ENCODE measurements around the gene SLC25A21.
"Not testable (repeated sequence)": the region's sequence is repeated elsewhere in the genome, so short reads cannot be mapped to it uniquely, and the experiment has no call there.

The SLC25A21 gene

GRCh38 chr14:37187294-37187693 is 14.9 kb upstream of the SLC25A21 start:
- H3K4me3 ChIP-seq (ENCODE audit: low read depth, low read length): no peak overlapping the region
- DNase-seq (ENCODE audit: low read depth, low spot score): no peak
- no peak for TF ChIP-seq CTCF (IDR thresholded peaks at IDR 0.05; ENCODE audit: insufficient read depth, low read length, missing control alignments)
- ChIA-PET POLR2A (no interaction called here), CTCF (no interaction called here)

GRCh38 chr14:37186865-37187264 is 14.5 kb upstream of the SLC25A21 start:
- CTCF ChIA-PET: no interaction called here

GRCh38 chr14:37185670-37186069 is 13.3 kb upstream of the SLC25A21 start:
- ChIA-PET CTCF (no interaction called here), POLR2A (no interaction called here)
- TF ChIP-seq CTCF (IDR thresholded peaks at IDR 0.05; ENCODE audit: insufficient read depth, low read length, missing control alignments): no peak
- no peak overlapping the region for H3K4me3 ChIP-seq (ENCODE audit: low read depth, low read length)
- DNase-seq (ENCODE audit: low read depth, low spot score): no peak

More at GRCh38 chr14:37186865-37187264, 14.5 kb upstream of the SLC25A21 start:
- POLR2A ChIA-PET: no interaction called here
- DNase-seq (ENCODE audit: low read depth, low spot score): no peak
- TF ChIP-seq CTCF (IDR thresholded peaks at IDR 0.05; ENCODE audit: insufficient read depth, low read length, missing control alignments): no peak
- no peak overlapping the region for H3K4me3 ChIP-seq (ENCODE audit: low read depth, low read length)

- POLR2A ChIA-PET; H3K4me3 ChIP-seq (ENCODE audit: low read depth, low read length); DNase-seq (ENCODE audit: low read depth, low spot score): not testable (repeated sequence)
- CTCF ChIA-PET: interaction anchor here (1.2 kb wide), 1 partner anchor 11 kb away, joined by 3 read pairs; no protein-coding TSS in a partner anchor
These were observed 12.1 kb upstream of the SLC25A21 start for GRCh38 chr14:37184520-37184919.

- no peak overlapping the region for H3K4me3 ChIP-seq (ENCODE audit: low read depth, low read length)
- ChIA-PET CTCF (interaction anchor here (0.7 kb wide), 1 partner anchor 23 kb away, joined by 3 read pairs; no protein-coding TSS in a partner anchor), POLR2A (no interaction called here)
- no peak for DNase-seq (ENCODE audit: low read depth, low spot score)
- no peak for TF ChIP-seq CTCF (IDR thresholded peaks at IDR 0.05; ENCODE audit: insufficient read depth, low read length, missing control alignments)
These were observed 9.0 kb upstream of the SLC25A21 start for GRCh38 chr14:37181441-37181840.

- CTCF ChIA-PET; H3K4me3 ChIP-seq (ENCODE audit: low read depth, low read length); POLR2A ChIA-PET; DNase-seq (ENCODE audit: low read depth, low spot score): not testable (repeated sequence)
These were observed 8.5 kb upstream of the SLC25A21 start for GRCh38 chr14:37180886-37181285.

GRCh38 chr14:37179896-37180502 is 7.6 kb upstream of the SLC25A21 start:
- no peak for DNase-seq (ENCODE audit: low read depth, low spot score)
- ChIA-PET POLR2A (no interaction called here), CTCF (no interaction called here)
- TF ChIP-seq CTCF (IDR thresholded peaks at IDR 0.05; ENCODE audit: insufficient read depth, low read length, missing control alignments): no peak
- H3K4me3 ChIP-seq (ENCODE audit: low read depth, low read length): no peak overlapping the region
